ENCODE data around the gene IPO7. TPM values are rescaled to one million over a fixed set of nuclear protein-coding genes. Genes with fewer than 3 reads are reported as not detected.

The IPO7 gene
- total and polyA plus RNA-seq, 2 of the 13 experiments (the other 11 are each of a cell fraction or from before 2014, with no cell fraction given): 59.4 to 98.4 TPM

DNA sequence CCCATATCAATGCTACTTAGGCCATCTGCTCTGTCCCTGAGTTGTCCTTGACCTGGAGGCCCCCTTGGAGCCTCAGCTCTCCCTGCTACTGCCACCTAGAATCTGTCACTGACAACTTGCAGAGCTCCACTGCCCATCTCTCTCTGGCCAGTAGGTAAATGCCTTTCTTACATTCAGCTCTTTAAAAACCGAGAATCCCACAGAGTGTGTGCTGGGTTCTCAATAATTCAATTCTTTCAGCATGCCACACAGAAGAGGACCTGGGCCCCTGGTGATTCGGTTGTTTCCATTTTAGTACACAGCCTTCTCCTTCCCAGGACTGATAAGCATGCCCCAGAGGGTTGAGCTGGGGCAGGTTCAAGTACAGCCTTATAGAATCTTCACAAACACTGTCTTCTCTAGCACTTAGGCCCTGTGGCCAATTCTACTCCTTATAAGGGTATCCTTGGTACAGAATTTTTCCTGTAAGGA is 22.0 kb upstream of the IPO7 start (continued):
- no peak for TF ChIP-seq TCF12 (IDR thresholded peaks at IDR 0.05)
- TF ChIP-seq TCF12 (CRISPR knock-in tag; IDR thresholded peaks at IDR 0.05): no peak
- TF ChIP-seq SALL1 (CRISPR knock-in tag; IDR thresholded peaks at IDR 0.05): peak; percentile 68
- no peak for TF ChIP-seq NFRKB (IDR thresholded peaks at IDR 0.05)
- peak; percentile 58 for TF ChIP-seq HNF4A (CRISPR knock-in tag; IDR thresholded peaks at IDR 0.05)
- no peak for TF ChIP-seq HDAC6 (IDR thresholded peaks at IDR 0.05; ENCODE audit: low read depth, low read length)

DNA sequence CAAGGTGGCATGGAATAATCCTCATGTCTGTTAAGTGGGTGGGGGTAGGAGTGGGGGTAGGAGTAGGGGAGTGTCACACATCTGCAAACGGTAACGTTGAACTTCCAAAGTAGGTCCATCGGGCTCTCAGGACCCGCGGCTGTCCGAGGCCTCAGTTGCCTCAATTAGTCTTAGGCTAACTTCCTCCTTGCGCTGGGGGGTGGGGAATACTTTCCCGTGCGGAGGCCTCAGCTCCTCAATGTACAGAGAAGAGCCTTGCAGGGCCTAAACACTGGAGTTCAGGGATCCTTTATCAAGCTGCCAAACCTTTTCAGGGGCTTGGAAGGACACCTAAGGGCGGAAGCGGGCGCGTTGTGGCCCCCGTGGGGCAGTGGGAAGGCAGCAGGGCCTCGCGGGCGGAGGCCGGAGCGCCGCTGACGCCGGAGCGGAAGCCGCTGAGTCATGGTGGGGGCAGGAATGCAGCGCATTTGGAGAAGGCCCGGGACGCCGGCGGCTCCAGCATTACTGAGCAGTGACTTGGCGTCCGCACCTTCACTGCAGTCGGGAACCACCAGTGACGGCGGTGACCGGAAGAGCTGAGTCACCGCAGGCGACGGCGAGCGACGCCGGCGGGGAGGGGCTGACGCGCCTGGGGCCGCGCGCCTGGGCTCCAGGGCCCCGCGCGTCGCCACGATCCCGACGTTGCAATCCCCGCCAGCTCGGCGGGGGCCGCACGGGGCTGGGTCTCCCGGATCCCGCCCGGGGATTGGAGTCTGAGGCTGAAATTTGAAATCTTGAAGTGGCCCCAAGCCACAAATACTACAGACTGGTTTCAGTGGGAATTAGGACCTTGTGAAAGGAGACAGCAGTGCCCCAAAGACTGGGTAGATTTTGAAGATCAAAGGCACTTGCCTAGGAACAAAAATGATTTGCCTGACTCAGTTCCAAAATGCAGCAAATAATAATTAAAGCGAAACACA is 20.2 kb upstream of the IPO7 start:
- H3K4me3 ChIP-seq (replicated peaks in 1 of 3; ENCODE audit: insufficient read depth in 1 of 3, low read depth in 2 of 3, low read length in 3 of 3): peak overlapping the region; percentile 64 to 76 (median 68)
- H3K79me2 ChIP-seq (ENCODE audit: insufficient read depth, low read length): no peaks in the 10 kb centered on the region
- H4K20me1 ChIP-seq (ENCODE audit: insufficient read depth, low read length): no peaks in the 10 kb centered on the region
- H3K4me1 ChIP-seq (ENCODE audit: insufficient read depth, low read length): peaks cover 34% of the 10 kb centered on the region
- BruUV-seq (replicated peaks): TSS peak; percentile 95
- under 1% methylated on average over 21 of the region's 64 CpGs for WGBS (ENCODE audit: low lambda C conversion rate)
- H2AFZ ChIP-seq (ENCODE audit: low read length): peak overlapping the region; percentile 77
- no peaks in the 10 kb centered on the region for H3K27me3 ChIP-seq (ENCODE audit: control insufficient read depth in 1 of 2, insufficient read depth in 2 of 2, low read length in 2 of 2)
- in situ Hi-C loops (cut with HindIII; ENCODE audit: extremely low pct_ligation_motif_present, low pct_unique_long_range_greater_than_20kb): no loop called here
- DNase-seq (ENCODE audit: low spot score) (peak; percentile 94), ATAC-seq (peak; percentile 96), FAIRE-seq (peak; percentile 60)
- POLR2A ChIA-PET: interaction anchor here (0.6 to 4.0 kb wide), 15 partner anchors 8 to 134 kb away, joined by 3 to 59 read pairs (median 6); partner anchors contain the start of genes DENND5A, IPO7 and ZNF143
- CTCF ChIA-PET (ENCODE audit: low intra/inter-chr PET ratio, low total read pairs): no interaction called here
- intact Hi-C loops (cut with micrococcal nuclease; ENCODE audit: unreplicated experiment): loop anchor here (1.0 to 5.0 kb wide), 2 partner anchors 21 to 47 kb away; no protein-coding TSS in a partner anchor
- H3K9me3 ChIP-seq (ENCODE audit: low read length): no peaks in the 10 kb centered on the region
- H3K27ac ChIP-seq (ENCODE audit: extremely low read length, insufficient read depth, low read length): peak overlapping the region; percentile 99
- H3K9ac ChIP-seq (ENCODE audit: insufficient read depth, low read depth, low read length): peak overlapping the region; percentile 95
- peak overlapping the region; percentile 94 for H3K4me2 ChIP-seq (ENCODE audit: low read depth, low read length)
- no peaks in the 10 kb centered on the region for H3K36me3 ChIP-seq (replicated peaks in 1 of 2; ENCODE audit: control insufficient read depth in 1 of 2, insufficient read depth in 2 of 2, low read length in 2 of 2)
- peak; percentile 80; the same call in 1 of the 2 replicates for TF ChIP-seq ZNF616 (CRISPR knock-in tag; IDR thresholded peaks at IDR 0.05; ENCODE audit: low read depth)
- no peak for TF ChIP-seq TBP (CRISPR knock-in tag; IDR thresholded peaks at IDR 0.05)
- peak; percentile 91 for TF ChIP-seq THAP11 (CRISPR knock-in tag; IDR thresholded peaks at IDR 0.05)
- TF ChIP-seq ZNF557 (CRISPR knock-in tag; IDR thresholded peaks at IDR 0.05): no peak
- TF ChIP-seq ZNF891 (CRISPR knock-in tag; IDR thresholded peaks at IDR 0.05): 0 out of 2 replicates have a peak, but pooled peaks have one; percentile 65
- TF ChIP-seq ZSCAN20 (CRISPR knock-in tag; IDR thresholded peaks at IDR 0.05; ENCODE audit: borderline replicate concordance): 0 out of 2 replicates have a peak, but pooled peaks have one; percentile 54
- TF ChIP-seq ZNF124 (CRISPR knock-in tag; IDR thresholded peaks at IDR 0.05): peak; percentile 75; the same call in 1 of the 2 replicates
- TF ChIP-seq SRSF1 (optimal IDR thresholded peaks at IDR 0.05; ENCODE audit: low read depth, low read length): no peak
- TF ChIP-seq, protein P1, sequence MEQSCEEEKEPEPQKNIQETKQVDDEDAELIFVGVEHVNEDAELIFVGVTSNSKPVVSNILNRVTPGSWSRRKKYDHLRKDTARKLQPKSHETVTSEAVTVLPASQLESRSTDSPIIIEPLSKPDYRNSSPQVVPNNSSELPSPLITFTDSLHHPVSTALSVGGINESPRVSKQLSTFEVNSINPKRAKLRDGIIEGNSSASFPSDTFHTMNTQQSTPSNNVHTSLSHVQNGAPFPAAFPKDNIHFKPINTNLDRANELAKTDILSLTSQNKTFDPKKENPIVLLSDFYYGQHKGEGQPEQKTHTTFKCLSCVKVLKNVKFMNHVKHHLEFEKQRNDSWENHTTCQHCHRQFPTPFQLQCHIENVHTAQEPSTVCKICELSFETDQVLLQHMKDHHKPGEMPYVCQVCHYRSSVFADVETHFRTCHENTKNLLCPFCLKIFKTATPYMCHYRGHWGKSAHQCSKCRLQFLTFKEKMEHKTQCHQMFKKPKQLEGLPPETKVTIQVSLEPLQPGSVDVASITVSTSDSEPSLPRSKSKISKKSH (CRISPR knock-in tag; IDR thresholded peaks at IDR 0.05; ENCODE audit: borderline replicate concordance): peak; percentile 91
- 0 out of 2 replicates have a peak, but pooled peaks have one; percentile 53 for TF ChIP-seq ZNF670 (CRISPR knock-in tag; IDR thresholded peaks at IDR 0.05; ENCODE audit: borderline replicate concordance)
- peak; percentile 61; the same call in 1 of the 2 replicates for TF ChIP-seq ZFP36L1 (CRISPR knock-in tag; IDR thresholded peaks at IDR 0.05)
- peak; percentile 71; the same call in 1 of the 2 replicates for TF ChIP-seq ZNF232 (CRISPR knock-in tag; IDR thresholded peaks at IDR 0.05; ENCODE audit: borderline replicate concordance)

Data from HepG2 (cell line).